GM19324 (cell line): Measurements from ENCODE around the gene NFATC2.
A peak's percentile ranks its signal among the peaks of the same experiment; 100 is the strongest.
"Not testable (repeated sequence)": the region's sequence is repeated elsewhere in the genome, so short reads cannot be mapped to it uniquely, and the experiment has no call there.

Experiments
- ATAC-seq: cut with Tn5 transposase; IDR thresholded peaks from one replicate; pipeline ENCODE4 v1.9.1; 2021; ENCODE audit warnings: mild to moderate bottlenecking, moderate library complexity; ENCODE audit not compliant: unreplicated experiment, low FRiP score

The NFATC2 gene

DNA sequence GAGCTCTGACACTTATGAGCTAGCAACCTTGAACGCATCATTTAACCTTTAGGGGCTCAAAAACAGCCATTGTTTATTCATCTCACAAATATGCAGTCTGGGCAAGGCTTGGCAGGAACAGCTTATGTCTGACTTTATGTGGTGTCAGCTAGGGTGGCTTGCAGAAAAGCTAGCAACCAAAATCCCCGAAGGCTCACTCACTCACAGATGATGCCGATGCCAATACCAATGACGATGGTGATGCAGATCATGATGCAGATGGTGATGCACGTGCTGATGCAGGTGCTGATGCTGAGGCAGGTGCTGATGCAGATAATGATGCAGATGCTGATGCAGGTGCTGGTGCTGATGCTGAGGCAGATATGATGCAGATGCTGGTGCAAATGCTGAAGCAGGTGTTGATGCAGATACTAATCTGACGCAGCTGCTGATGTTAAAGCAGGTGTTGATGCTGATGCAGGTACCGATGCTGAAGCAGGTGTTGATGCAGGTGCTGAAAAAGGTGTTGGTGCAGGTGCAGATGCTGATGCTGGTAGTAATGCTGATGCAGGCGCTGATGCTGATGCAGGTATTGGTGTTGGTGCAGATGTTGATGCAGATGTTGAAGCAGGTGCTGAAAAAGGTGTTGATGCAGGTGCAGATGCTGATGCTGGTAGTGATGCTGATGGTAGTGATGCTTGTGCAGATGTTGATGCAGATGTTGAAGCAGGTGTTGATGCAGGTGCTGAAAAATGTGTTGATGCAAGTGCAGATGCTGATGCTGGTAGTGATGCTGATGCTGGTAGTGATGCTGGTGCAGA, 195.6 kb downstream of the NFATC2 start:
- no peak for ATAC-seq

DNA sequence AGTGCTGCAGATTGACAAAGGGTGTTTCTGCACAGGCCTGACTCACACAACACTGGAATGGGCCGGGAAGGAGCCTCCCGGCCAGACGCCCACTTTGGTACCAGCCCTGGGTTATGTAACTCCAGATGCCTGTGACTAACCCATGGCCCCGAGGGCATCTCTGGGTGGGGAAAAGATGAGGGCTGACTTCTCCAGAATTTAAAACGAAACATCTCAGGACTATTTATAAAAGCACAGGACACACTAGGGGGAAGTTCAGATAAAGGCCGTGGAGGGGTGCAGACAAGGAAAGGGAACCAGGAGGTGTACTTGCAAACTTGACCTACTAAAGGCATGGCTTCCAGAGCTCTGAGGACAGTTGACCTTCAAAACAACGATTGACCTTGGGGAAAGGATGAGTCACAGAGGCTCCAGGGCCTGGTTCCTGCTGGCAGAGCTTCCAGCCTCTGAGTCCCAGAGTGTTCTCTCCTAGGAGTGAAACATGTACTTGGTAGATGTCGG, 196.9 kb downstream of the NFATC2 start:
- ATAC-seq = no peak

DNA sequence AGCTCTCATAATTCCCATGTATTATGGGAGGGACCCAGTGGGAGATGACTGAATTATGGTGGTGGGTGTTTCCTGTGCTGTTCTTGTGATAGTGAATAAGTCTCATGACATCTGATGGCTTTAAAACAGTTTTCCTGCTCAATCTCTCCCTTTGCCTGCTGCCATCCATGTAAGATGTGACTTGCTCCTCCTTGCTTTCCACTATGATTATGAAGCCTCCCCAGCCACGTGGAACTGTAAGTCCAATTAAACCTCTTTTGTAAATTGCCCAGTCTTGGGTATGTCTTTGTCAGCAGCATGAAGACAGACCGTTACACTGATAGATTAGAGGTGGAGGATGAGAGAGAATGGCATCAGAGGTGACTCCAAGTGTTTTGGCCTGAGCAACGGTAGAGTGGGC, 198.7 kb downstream of the NFATC2 start:
- ATAC-seq = not testable (repeated sequence)

DNA sequence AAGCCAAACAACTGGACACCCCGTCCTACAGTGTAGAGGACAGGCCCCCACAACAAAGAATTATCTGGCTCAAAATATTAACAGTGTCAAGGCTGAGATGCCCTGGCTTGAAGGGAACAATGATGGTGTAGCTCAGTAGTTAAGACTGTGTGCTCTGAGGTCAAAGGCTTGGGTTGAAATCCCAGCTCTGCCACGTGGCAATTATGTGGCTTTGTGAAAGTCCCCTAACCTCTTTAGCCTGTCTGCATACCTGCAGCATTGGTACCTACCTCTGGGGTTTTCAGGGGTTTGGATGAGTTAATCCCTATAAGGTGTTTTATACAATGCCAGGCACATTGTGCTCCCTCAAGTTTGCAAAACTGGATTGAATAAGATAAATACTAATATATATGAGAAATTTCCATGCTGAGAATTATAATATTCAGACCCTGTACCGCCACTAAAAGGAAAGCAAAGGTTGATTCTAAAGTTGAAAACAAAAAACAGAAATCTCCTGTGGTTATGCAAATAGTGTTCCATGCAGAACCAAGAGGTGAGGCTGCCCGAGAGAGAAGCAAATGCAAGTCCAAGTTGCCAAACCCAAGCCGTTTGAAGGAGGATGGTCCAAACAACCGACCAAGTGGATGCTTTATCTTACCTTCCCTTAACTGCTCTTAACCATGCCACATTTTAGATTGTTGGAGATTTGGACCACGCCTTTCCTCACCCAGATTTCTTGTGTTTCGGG, 199.8 kb downstream of the NFATC2 start:
- peak; percentile 44 for ATAC-seq

DNA sequence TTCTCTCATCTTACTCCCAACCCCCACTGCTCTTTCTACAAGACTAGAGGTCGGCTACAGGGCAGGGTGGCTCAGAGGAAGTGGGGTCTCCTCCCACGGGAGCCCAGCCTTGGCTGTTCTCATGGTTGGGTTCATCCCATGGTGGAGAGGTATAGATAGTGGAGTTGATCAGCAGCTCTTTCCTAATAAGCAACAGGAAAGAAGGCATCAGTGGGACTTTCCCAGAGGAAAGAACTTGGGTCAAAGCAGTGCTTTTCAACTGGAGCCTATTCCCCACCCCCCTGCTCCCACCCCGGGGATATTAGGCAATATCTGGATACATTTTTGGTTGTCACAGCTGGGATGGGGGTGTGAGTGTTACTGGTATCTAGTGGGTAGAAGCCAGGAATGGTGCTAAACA, 200.9 kb downstream of the NFATC2 start:
- ATAC-seq = no peak

DNA sequence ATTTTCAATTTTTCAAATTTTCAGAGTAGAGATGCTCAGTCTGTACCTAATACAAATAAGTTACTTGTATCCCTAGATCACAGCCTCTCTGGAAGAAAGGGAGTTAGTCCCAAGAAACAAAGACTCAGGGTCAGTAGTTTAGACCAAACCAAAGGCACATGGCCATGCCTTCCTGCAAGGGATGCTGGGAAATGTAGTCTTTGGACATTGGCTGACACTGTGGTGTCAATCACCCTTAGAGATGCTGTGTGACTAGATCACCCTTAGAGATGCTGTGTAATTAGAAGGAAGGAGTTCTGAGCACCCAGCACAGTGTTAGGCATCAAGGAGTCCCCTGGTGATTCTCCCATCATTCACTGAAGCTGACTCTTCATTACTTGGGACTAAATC, 202.1 kb downstream of the NFATC2 start:
- ATAC-seq = no peak

DNA sequence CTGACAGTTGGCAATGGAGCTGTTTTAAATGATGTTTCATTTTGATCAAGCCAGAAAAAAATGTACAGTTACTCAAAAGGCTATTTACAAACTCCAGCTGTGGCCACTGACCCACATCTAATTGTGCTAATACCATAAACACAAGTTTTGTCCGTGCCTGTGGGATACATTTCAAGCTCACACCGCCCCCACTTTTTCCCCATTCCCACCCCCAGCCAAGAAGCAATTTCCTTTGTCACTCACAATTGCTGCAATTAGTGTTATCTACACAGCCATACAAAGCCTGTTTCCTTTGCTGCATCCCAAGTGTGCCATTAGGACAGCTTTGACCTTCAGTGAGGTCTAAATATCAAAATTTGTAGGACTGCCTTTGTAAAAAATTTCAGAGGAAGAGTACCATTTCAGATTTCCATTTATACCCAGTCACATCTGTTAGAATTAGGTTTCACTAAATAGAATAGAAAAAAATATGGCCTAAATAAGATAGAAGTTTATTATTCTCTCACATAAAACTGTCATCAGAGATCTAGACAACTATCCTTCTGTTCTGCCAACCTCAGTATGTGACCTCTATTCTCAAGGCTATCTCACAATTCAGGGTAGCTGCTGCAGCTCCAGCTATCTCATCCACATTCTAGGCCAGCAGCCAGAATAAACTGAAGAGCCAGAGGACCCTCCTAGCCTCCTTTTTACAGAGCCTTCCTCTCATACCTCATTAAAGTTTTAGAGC, 202.6 kb downstream of the NFATC2 start:
- ATAC-seq = no peak

DNA sequence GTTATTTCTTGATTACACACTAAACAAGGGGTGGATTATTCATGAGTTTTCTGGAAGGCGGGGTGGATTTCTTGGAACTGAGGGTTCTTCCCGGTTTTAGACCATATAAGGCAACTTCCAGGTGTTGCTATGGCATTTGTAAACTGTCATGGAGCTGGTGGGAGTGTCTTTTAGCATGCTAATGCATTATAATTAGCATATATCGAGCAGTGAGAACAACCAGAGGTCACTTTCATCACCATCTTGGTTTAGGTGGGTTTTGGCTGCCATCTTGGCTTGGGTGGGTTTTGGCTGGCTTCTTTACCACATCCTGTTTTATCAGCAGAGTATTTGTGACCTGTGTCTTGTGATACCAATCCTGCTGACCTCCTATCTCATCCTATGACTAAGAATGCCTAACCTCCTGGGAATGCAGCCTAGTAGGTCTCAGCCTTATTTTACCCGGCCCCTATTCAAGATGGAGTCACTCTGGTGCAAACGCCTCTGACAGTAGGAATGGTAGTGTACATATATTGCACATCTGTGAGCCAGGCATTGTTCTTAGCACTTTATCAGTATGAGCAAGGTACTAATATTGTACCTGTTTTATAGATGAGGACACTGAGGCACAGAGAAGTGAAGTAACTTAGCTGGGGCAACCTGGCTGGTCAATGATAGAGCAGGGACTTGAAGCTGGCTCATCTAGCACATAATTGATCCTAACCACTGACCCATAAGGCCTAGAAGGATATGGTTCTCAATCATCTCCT, 203.7 kb downstream of the NFATC2 start:
- ATAC-seq = no peak

DNA sequence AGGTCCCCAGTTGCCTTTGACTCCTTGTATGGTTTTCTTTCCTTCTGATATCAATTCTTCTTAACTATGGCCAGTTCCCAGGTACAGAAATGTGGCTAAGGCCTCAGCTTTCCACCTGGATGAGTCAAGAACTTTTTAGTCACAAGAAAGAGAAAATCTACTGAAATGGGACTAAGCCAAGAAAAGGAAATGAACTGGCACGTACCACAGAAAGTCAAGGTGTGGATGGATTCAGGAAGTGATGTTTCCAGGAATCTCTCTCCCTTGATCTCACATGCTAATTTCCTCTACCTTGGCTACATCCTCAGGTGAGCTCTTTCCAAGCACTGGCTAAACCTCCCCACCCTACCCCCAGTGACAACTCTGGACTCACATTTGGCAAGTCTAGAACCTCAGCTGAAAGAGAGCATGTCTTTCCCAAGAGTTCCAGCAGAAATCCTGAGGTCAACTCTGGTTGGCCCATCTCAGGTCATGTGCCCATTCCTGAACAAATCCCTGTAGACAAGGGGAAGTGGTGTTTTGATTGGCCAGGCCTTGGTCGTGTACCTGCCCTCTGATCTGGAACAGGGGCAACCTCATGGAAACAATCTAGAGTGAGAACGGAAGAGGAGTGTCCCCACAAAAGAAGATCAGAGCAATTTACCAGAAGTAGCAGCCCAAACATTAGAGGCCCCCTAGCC, 205.3 kb downstream of the NFATC2 start:
- ATAC-seq = no peak
